Fibroblast of lung (primary cell): ENCODE results near the gene ELAVL1.

ENCODE experiments used
- CTCF ChIP-seq, 2 donors: IDR thresholded peaks in 1 of 2; conservative IDR thresholded peaks in 1 of 2; 1 replicate in 1 of 2; 2 replicates in 1 of 2; pipeline ENCODE4 v1.5.1; 2011 to 2012; ENCODE audit warnings: low read length in 2 of 2, control low read depth in 1 of 2, inconsistent platforms in 1 of 2, low read depth in 1 of 2, mild to moderate bottlenecking in 1 of 2
- EZH2 ChIP-seq: IDR thresholded peaks from 2 replicates; pipeline ENCODE4 v1.5.1; 2012; ENCODE audit warnings: low read length, control low read depth, mild to moderate bottlenecking; ENCODE audit errors: missing control alignments

- TF ChIP-seq CTCF (conservative IDR thresholded peaks at IDR 0.05 in 1 of 2, IDR thresholded peaks at IDR 0.05 in 1 of 2; ENCODE audit: low read depth in 1 of 2, low read length in 2 of 2) (no peak), EZH2 (no peak)
Observed at GRCh38 chr19:7921302-7921966, 84.0 kb downstream of the ELAVL1 start.
